K562 (cell line): ENCODE data around the gene GPD1L. TPM values are rescaled to one million over a fixed set of nuclear protein-coding genes. Genes with fewer than 3 reads are reported as not detected.

Experiments
- ATAC-seq: fragments of 200-7000 bp; cut with Tn5 transposase; 3 replicates; pipeline ENCODE4 v1.9.1; 2020; ENCODE audit warnings: moderate library complexity
- BruUV-seq: library from RNA; stranded (reverse); fragments of 400-500 nt; replicated peaks from 2 replicates; lab custom pipeline; 2021; lab: Mats Ljungman, UMichigan
- CTCF ChIA-PET: fragments of 300-600 bp; formaldehyde crosslinking; extraction: SDS; loops from one replicate; lab custom pipeline; 2021; ENCODE audit warnings: low intra/inter-chr PET ratio; lab: Yijun Ruan, JAX
- POLR2A ChIA-PET: fragments of 300-600, 350-650 bp; sonication (Branson Sonifier 250); formaldehyde crosslinking; extraction: SDS; loops from one replicate; lab custom pipeline; 2021; ENCODE audit warnings: antibody characterized with exemption, inconsistent platforms; lab: Yijun Ruan, JAX
- DNase-seq, 4 experiments: peaks; one replicate each; pipeline versions ENCODE4 v3.0.0 to v3.0.0-alpha.2; 2011 to 2018; ENCODE audit warnings: low spot score in 3 of 4, mixed read lengths in 3 of 4; ENCODE audit errors: extremely low read depth in 1 of 4
- FAIRE-seq: peaks from 2 replicates; lab custom pipeline; 2011; peaks lifted over from hg19 to GRCh38; lab: Jason Lieb, UNC
- H2AFZ ChIP-seq: 2 replicates; pipeline ENCODE4 v1.6.0; 2011; ENCODE audit warnings: low read depth, low read length, control low read depth, inconsistent platforms
- H3K27ac ChIP-seq: fragments of 200-600 bp; 3 replicates; pipeline ENCODE4 v1.8.0; 2011; ENCODE audit warnings: low read depth, mild to moderate bottlenecking, control low read depth, inconsistent platforms, low read length, moderate library complexity, mixed read lengths; ENCODE audit errors: extremely low read depth
- H3K27me3 ChIP-seq, 2 experiments: fragments of 300-600 bp in 1 of 2; 2 replicates in 1 of 2; 3 replicates in 1 of 2; pipeline versions ENCODE4 v1.6.0 to v1.8.0; 2011; ENCODE audit warnings: inconsistent platforms in 2 of 2, low read length in 2 of 2, mild to moderate bottlenecking in 1 of 2, mixed read lengths in 1 of 2, moderate library complexity in 1 of 2; ENCODE audit not compliant: control insufficient read depth in 2 of 2, insufficient read depth in 2 of 2
- H3K36me3 ChIP-seq: fragments of 300-600 bp; 3 replicates; pipeline ENCODE4 v1.8.0; 2011; ENCODE audit warnings: mild to moderate bottlenecking, low read length, inconsistent platforms; ENCODE audit not compliant: control insufficient read depth, insufficient read depth
- H3K4me1 ChIP-seq, 2 experiments: fragments of 200-600 bp in 1 of 2; replicated peaks in 1 of 2; 2 replicates in 1 of 2; 3 replicates in 1 of 2; pipeline versions ENCODE4 v1.5.1 to v1.8.0; 2011; ENCODE audit warnings: inconsistent platforms in 2 of 2, low read length in 2 of 2, mild to moderate bottlenecking in 1 of 2, mixed read lengths in 1 of 2, moderate library complexity in 1 of 2; ENCODE audit not compliant: control insufficient read depth in 2 of 2, insufficient read depth in 2 of 2
- H3K4me2 ChIP-seq: 2 replicates; pipeline ENCODE4 v1.6.1; 2011; ENCODE audit warnings: low read length, control low read depth, inconsistent platforms, mixed read lengths; ENCODE audit not compliant: insufficient read depth
- H3K4me3 ChIP-seq: fragments of 200-600 bp; sonication (generic), shearing (Covaris generic); 2 replicates; pipeline ENCODE4 v1.5.1; 2016; ENCODE audit warnings: control low read depth, inconsistent platforms
- H3K79me2 ChIP-seq: fragments of 200-600 bp; 3 replicates; pipeline ENCODE4 v1.8.0; 2011; ENCODE audit warnings: low read length, inconsistent platforms; ENCODE audit not compliant: control insufficient read depth, insufficient read depth
- H3K9ac ChIP-seq, 2 experiments: 2 replicates each; pipeline versions ENCODE4 v1.6.0 to v1.6.1; 2011; ENCODE audit warnings: low read depth in 2 of 2, low read length in 2 of 2, control low read depth in 1 of 2, inconsistent platforms in 1 of 2, mild to moderate bottlenecking in 1 of 2, mixed read lengths in 1 of 2; ENCODE audit not compliant: insufficient read depth in 1 of 2
- H3K9me1 ChIP-seq: one replicate; pipeline ENCODE4 v1.6.0; 2011; ENCODE audit warnings: inconsistent platforms, mild to moderate bottlenecking, low read length, moderate library complexity; ENCODE audit not compliant: control insufficient read depth, insufficient read depth
- H3K9me3 ChIP-seq: replicated peaks from 2 replicates; pipeline ENCODE4 v1.5.1; 2011; ENCODE audit warnings: low read depth, low read length, inconsistent platforms; ENCODE audit not compliant: control insufficient read depth, insufficient read depth
- H4K20me1 ChIP-seq: replicated peaks from 2 replicates; pipeline ENCODE4 v1.6.1; 2011; ENCODE audit warnings: low read length, inconsistent platforms, mixed read lengths; ENCODE audit not compliant: control insufficient read depth, insufficient read depth
- MAX ChIP-seq: sonication (generic); formaldehyde crosslinking; IDR thresholded peaks from 2 replicates; pipeline ENCODE4 v1.9.0; 2022; ENCODE audit warnings: mild to moderate bottlenecking, missing genetic modification reagents
- NFIC ChIP-seq: fragments of 450-650 bp; IDR thresholded peaks from 2 replicates; pipeline ENCODE4 v1.6.1; 2017; ENCODE audit warnings: mild to moderate bottlenecking, inconsistent platforms
- REST ChIP-seq, 2 experiments: fragments of 450-650 bp; formaldehyde crosslinking in 1 of 2; IDR thresholded peaks; 2 replicates each; pipeline versions ENCODE4 v1.4.0 to v1.6.1; 2014 to 2020; ENCODE audit warnings: mild to moderate bottlenecking in 2 of 2, borderline replicate concordance in 1 of 2, low read depth in 1 of 2
- SMC3 ChIP-seq: conservative IDR thresholded peaks from 2 replicates; pipeline ENCODE4 v1.6.1; 2011; ENCODE audit warnings: low read depth, low read length, improper control_type of control experiment; ENCODE audit not compliant: insufficient read depth
- ZNF12 ChIP-seq: sonication (generic); formaldehyde crosslinking; IDR thresholded peaks from 2 replicates; pipeline ENCODE4 v1.4.0; 2020; ENCODE audit warnings: mild to moderate bottlenecking, missing genetic modification reagents
- ZNF77 ChIP-seq: fragments of 250-450 bp; sonication (Bioruptor Pico); IDR thresholded peaks from 2 replicates; pipeline ENCODE4 v1.5.0; 2020
- WGBS: fragments of 100-300 bp; shearing (Covaris generic); methylation state at CpG from one replicate; pipeline ENCODE4 v1.1.6; 2016; ENCODE audit warnings: low coverage, mixed read lengths; ENCODE audit not compliant: insufficient coverage; ENCODE audit errors: missing lambda C conversion rate; 5-methylcytosine and 5-hydroxymethylcytosine counted together
- in situ Hi-C: fragments of 300-500 bp; cut with MboI; formaldehyde crosslinking; loops from 4 replicates; pipeline ENCODE4 v1.15.0; 2018; ENCODE audit warnings: inconsistent platforms, mixed read lengths
- intact Hi-C: fragments of 100-400 bp; cut with micrococcal nuclease; formaldehyde crosslinking; loops from 2 replicates; pipeline ENCODE4 v1.14.2; 2022
- polyA plus RNA-seq, 8 experiments: library from polyadenylated mRNA; depleted of rRNA in 4 of 8; stranded (reverse) in 5 of 8; unstranded in 3 of 8; fragments of >200 nt; fragmentation: Nextera tagmentation in 2 of 8; fragmentation: Illumina TruSeq in 1 of 8; extraction: Ambion mirVana in 2 of 8; extraction: Trizol in 1 of 8; gene quantifications; 2 replicates each; pipeline versions ENCODE4 v1.2.1 to v1.2.3, GENCODE V29; 2011 to 2014; ENCODE audit warnings: inconsistent platforms in 1 of 8, missing spikeins in 1 of 8
- total RNA-seq, 7 experiments: library from RNA; depleted of rRNA in 6 of 7; stranded (reverse); fragments of >200 nt in 6 of 7; fragmentation: Illumina TruSeq in 2 of 7; extraction: Trizol in 2 of 7; gene quantifications; 2 replicates each; pipeline versions ENCODE4 v1.2.1 to v1.2.3, GENCODE V29; 2011 to 2021; ENCODE audit warnings: low replicate concordance in 1 of 7

GPD1L gene
- total and polyA plus RNA-seq, 9 of the 15 experiments (the other 6 are each of a cell fraction or from before 2014, with no cell fraction given), result 1.6 to 17.3 (median 12.3) TPM

- no peaks in the 10 kb centered on the region for H3K9me1 ChIP-seq
- FAIRE-seq, result no peak
- no peaks in the 10 kb centered on the region for H4K20me1 ChIP-seq
- TF ChIP-seq ZNF12 (CRISPR knock-in tag), result peak; percentile 58; the same call in 1 of the 2 replicates
- no peak for TF ChIP-seq MAX (CRISPR knock-in tag)
- TF ChIP-seq ZNF77 (CRISPR knock-in tag), result no peak
- no peak overlapping the region for H3K27ac ChIP-seq
- H3K4me1 ChIP-seq, result no peaks in the 10 kb centered on the region; a peak in 1 of 5 replicates
- no peak overlapping the region for H3K4me2 ChIP-seq
- no peak for ATAC-seq
- H3K79me2 ChIP-seq, result no peaks in the 10 kb centered on the region
- H3K4me3 ChIP-seq, result no peak overlapping the region
- no peaks in the 10 kb centered on the region for H3K36me3 ChIP-seq
- POLR2A ChIA-PET, result no interaction called here
- CTCF ChIA-PET, result no interaction called here
- H2AFZ ChIP-seq, result no peak overlapping the region
- in situ Hi-C loops, result no loop called here
- WGBS, result 33% methylated on average over 1 of the region's 1 CpG
- BruUV-seq, result no TSS peak
- no peaks in the 10 kb centered on the region for H3K27me3 ChIP-seq
- DNase-seq, result no peak
- H3K9ac ChIP-seq, result no peak overlapping the region
- intact Hi-C loops, result loop anchor here (10.0 kb wide), 2 partner anchors 292 to 492 kb away; no protein-coding TSS in a partner anchor
- no peaks in the 10 kb centered on the region; the same call in 1 of the 2 replicates for H3K9me3 ChIP-seq
These were observed 66.0 kb downstream of the GPD1L start for GRCh38 chr3:32172420-32172819.

GRCh38 chr3:32175607-32176197 is 69.3 kb downstream of the GPD1L start:
- Histone ChIP-seq H3K79me2 (no peaks in the 10 kb centered on the region), H3K9me1 (no peaks in the 10 kb centered on the region), H3K9ac (no peak overlapping the region), H4K20me1 (no peaks in the 10 kb centered on the region), H3K27me3 (peaks cover 0 to 3% of the 10 kb centered on the region in 2 experiments; a peak in 2 of 5 replicates), H2AFZ (no peak overlapping the region), H3K36me3 (no peaks in the 10 kb centered on the region), H3K9me3 (no peaks in the 10 kb centered on the region; the same call in 1 of the 2 replicates), H3K4me1 (no peaks in the 10 kb centered on the region; a peak in 1 of 5 replicates), H3K4me3 (no peak overlapping the region), H3K27ac (no peak overlapping the region), H3K4me2 (no peak overlapping the region)
- ATAC-seq, result peak; percentile 71
- DNase-seq, result peak; percentile 72 to 80 (median 76)
- ChIA-PET CTCF (interaction anchor here (0.7 kb wide), 1 partner anchor 224 kb away, joined by 3 read pairs; no protein-coding TSS in a partner anchor), POLR2A (no interaction called here)
- WGBS, result under 1% methylated on average over 7 of the region's 7 CpGs
- BruUV-seq, result no TSS peak
- FAIRE-seq, result peak; percentile 84
- intact Hi-C loops (loop anchor here (5.0 to 10.0 kb wide), 3 partner anchors 122 to 489 kb away; no protein-coding TSS in a partner anchor), in situ Hi-C loops (no loop called here)
- TF ChIP-seq SMC3 (peak; percentile 22; the same call in 1 of the 2 replicates), NFIC (peak; percentile 54), REST (IDR thresholded peaks at IDR 0.05; ENCODE audit: borderline replicate concordance) (no peak), REST (CRISPR knock-in tag; IDR thresholded peaks at IDR 0.05; ENCODE audit: low read depth) (no peak)
